Measurements from ENCODE around the gene APOL4. TPM values are rescaled to one million over a fixed set of nuclear protein-coding genes. Genes with fewer than 3 reads are reported as not detected.

Gene APOL4
- total RNA-seq, 2 donors from 2014 or later, result 0.99 to 2.7 TPM

DNA sequence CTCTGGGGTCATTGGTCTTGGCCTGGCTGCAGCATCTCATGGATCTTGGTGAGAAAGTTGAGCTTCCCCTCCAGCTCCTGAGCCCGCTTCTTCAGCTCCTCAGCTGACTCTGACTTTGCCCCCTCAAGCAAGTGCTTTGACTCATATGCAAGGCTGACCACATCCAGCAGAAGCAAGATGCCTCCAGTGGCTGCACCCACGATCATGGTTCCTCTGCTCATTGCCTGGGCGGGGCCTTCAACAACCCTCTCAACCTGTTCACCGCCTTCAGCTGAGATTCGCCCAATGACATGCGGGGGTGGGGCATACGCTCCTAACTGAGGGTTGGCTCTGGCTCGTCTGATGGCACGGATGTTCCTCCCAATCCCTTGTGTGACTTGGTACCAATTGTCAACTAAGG is 25.8 kb upstream of the APOL4 start:
- Mint-ChIP-seq H3K27ac (no peak overlapping the region), H3K36me3 (ENCODE audit: insufficient read depth in 2 of 2) (peaks cover 9 to 10% of the 10 kb centered on the region in 2 donors)
- peak; percentile 52 to 60 for ATAC-seq (replicated peaks in 1 of 2)

DNA sequence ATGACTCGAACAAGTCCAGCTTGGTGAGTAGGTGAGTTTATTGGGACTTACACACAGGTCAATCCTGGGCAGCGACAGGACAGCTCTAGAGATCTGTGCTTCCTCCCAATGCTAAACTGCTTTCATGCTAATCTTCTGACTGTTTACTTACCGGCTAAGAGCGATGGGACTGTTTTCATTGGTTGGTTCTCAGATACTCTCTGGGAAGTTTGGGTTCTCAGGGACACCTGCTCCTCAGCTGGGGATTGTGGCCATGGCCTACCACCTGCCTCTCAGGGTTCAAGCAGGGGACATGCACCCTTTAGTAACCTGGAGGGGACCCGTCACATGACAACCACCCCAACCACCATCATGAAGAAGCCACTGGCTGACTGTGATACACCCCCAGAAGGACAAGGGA is 24.6 kb upstream of the APOL4 start:
- Mint-ChIP-seq H3K4me3 (no peak overlapping the region), H3K9me3 (no peaks in the 10 kb centered on the region), H3K4me1 (ENCODE audit: low read depth) (peaks cover 11% of the 10 kb centered on the region), H3K27ac (no peak overlapping the region), H3K36me3 (ENCODE audit: insufficient read depth in 2 of 2) (peaks cover 6% of the 10 kb centered on the region in 2 donors), H3K27me3 (ENCODE audit: low read depth) (no peaks in the 10 kb centered on the region)
- DNase-seq (no peak), ATAC-seq (replicated peaks in 1 of 2) (no peak)

More for the DNA sequence above, 25.8 kb upstream of the APOL4 start:
- H3K27me3 Mint-ChIP-seq (ENCODE audit: low read depth), result no peaks in the 10 kb centered on the region
- H3K4me3 Mint-ChIP-seq, result no peak overlapping the region
- peaks cover 15% of the 10 kb centered on the region for H3K4me1 Mint-ChIP-seq (ENCODE audit: low read depth)
- DNase-seq, result peak; percentile 11 to 14
- no peaks in the 10 kb centered on the region for H3K9me3 Mint-ChIP-seq

DNA sequence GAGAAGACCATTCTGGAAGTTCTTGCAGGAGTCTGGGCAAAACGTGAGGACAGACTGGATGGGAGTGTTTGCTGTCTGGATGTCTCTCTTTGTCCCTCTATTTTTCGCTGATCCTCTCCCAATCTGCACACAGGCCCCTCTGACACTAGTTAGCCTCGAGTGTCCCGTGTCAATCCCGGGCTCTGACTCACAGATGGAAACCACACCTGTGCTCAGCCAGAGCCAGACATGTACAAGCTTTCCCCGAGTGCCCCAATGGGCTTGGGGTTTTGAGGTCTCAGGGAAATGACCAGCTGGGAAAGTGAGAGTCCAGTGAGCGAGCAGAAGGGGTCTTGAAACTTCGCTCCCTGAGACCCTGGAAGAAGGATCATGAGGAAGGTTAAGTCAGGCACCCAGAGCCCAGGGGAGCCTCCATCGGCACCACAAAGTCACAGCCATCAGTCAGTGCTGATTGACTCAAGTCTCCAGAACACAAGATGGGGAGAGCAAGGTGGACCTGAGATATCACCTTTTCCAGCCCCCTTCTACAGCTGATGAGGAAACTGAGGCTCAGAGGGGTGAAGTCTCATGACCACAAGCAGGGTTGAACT is 23.8 kb upstream of the APOL4 start:
- no peaks in the 10 kb centered on the region for H3K27me3 Mint-ChIP-seq (ENCODE audit: low read depth)
- peaks cover 5% of the 10 kb centered on the region in 2 donors for H3K36me3 Mint-ChIP-seq (ENCODE audit: insufficient read depth in 2 of 2)
- H3K9me3 Mint-ChIP-seq, result no peaks in the 10 kb centered on the region
- no peak for ATAC-seq (replicated peaks in 1 of 2)
- H3K4me3 Mint-ChIP-seq, result no peak overlapping the region
- no peak for DNase-seq
- H3K27ac Mint-ChIP-seq, result no peak overlapping the region
- peaks cover 11% of the 10 kb centered on the region for H3K4me1 Mint-ChIP-seq (ENCODE audit: low read depth)

GRCh38 chr22:36224245-36224644 is 22.6 kb upstream of the APOL4 start:
- peaks cover under 1% of the 10 kb centered on the region for H3K27me3 Mint-ChIP-seq (ENCODE audit: low read depth)
- H3K4me3 Mint-ChIP-seq, result no peak overlapping the region
- H3K36me3 Mint-ChIP-seq (ENCODE audit: insufficient read depth in 2 of 2), result peaks cover 2 to 3% of the 10 kb centered on the region in 2 donors
- DNase-seq, result no peak
- peaks cover 11% of the 10 kb centered on the region for H3K4me1 Mint-ChIP-seq (ENCODE audit: low read depth)
- no peaks in the 10 kb centered on the region for H3K9me3 Mint-ChIP-seq
- ATAC-seq (replicated peaks in 1 of 2), result peak in 1 of 2 donors; percentile 30
- no peak overlapping the region for H3K27ac Mint-ChIP-seq

DNA sequence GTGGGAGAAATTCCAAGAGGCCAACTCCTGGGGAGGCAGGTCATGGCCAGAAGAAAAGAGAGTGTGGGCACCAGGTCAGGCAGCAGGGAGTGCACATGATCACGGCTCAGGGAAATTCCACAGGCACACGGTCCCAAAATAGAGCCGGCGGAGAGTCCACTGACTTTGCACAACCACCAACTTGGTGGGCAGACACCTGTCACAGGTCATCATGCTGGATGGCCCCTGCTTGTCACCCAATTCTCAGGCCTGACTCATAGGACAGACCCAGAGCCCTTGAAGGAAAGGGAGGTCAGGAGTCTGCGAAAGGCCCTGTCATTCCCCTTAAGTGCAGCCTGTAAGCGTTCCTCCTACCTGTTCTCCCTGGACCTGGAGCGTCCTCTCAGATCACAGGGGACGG is 21.9 kb upstream of the APOL4 start:
- no peak overlapping the region for H3K27ac Mint-ChIP-seq

GRCh38 chr22:36222887-36223450 is 21.4 kb upstream of the APOL4 start:
- Mint-ChIP-seq H3K27me3 (ENCODE audit: low read depth) (peaks cover 13% of the 10 kb centered on the region), H3K4me1 (ENCODE audit: low read depth) (peaks cover 11% of the 10 kb centered on the region), H3K4me3 (no peak overlapping the region), H3K36me3 (ENCODE audit: insufficient read depth in 2 of 2) (peaks cover 0 to 3% of the 10 kb centered on the region in 2 donors), H3K27ac (peak overlapping the region; percentile 57), H3K9me3 (no peaks in the 10 kb centered on the region)
- ATAC-seq (replicated peaks in 1 of 2) (no peak), DNase-seq (no peak)

More for the DNA sequence above, 21.9 kb upstream of the APOL4 start:
- peaks cover 2 to 3% of the 10 kb centered on the region in 2 donors for H3K36me3 Mint-ChIP-seq (ENCODE audit: insufficient read depth in 2 of 2)
- ATAC-seq (replicated peaks in 1 of 2), result no peak
- no peak for DNase-seq
- peaks cover 11% of the 10 kb centered on the region for H3K4me1 Mint-ChIP-seq (ENCODE audit: low read depth)
- H3K9me3 Mint-ChIP-seq, result no peaks in the 10 kb centered on the region
- no peak overlapping the region for H3K4me3 Mint-ChIP-seq
- peaks cover 8% of the 10 kb centered on the region for H3K27me3 Mint-ChIP-seq (ENCODE audit: low read depth)

- Mint-ChIP-seq H3K27ac (peak overlapping the region; percentile 70), H3K36me3 (ENCODE audit: insufficient read depth in 2 of 2) (no peaks in the 10 kb centered on the region), H3K9me3 (no peaks in the 10 kb centered on the region), H3K4me3 (peak overlapping the region; percentile 29 to 57), H3K27me3 (ENCODE audit: low read depth) (peaks cover 17% of the 10 kb centered on the region), H3K4me1 (ENCODE audit: low read depth) (peaks cover 11% of the 10 kb centered on the region)
- ATAC-seq (replicated peaks in 1 of 2), result peak; percentile 75 to 77
- peak; percentile 49 to 53 for DNase-seq
These were observed 20.5 kb upstream of the APOL4 start for GRCh38 chr22:36221799-36222751.

GRCh38 chr22:36220451-36220921 is 18.9 kb upstream of the APOL4 start:
- H3K27me3 Mint-ChIP-seq (ENCODE audit: low read depth), result peaks cover 17% of the 10 kb centered on the region
- H3K4me3 Mint-ChIP-seq, result no peak overlapping the region
- no peaks in the 10 kb centered on the region for H3K9me3 Mint-ChIP-seq
- H3K36me3 Mint-ChIP-seq (ENCODE audit: insufficient read depth in 2 of 2), result no peaks in the 10 kb centered on the region
- ATAC-seq (replicated peaks in 1 of 2), result no peak
- DNase-seq, result no peak
- no peak overlapping the region for H3K27ac Mint-ChIP-seq
- peaks cover 11% of the 10 kb centered on the region for H3K4me1 Mint-ChIP-seq (ENCODE audit: low read depth)

- no peak overlapping the region for H3K27ac Mint-ChIP-seq
These were observed 17.1 kb upstream of the APOL4 start for GRCh38 chr22:36218648-36219193.

GRCh38 chr22:36215981-36216380 is 14.4 kb upstream of the APOL4 start:
- no peak overlapping the region for H3K27ac Mint-ChIP-seq

More at GRCh38 chr22:36218648-36219193, 17.1 kb upstream of the APOL4 start:
- peaks cover 23% of the 10 kb centered on the region for H3K27me3 Mint-ChIP-seq (ENCODE audit: low read depth)
- DNase-seq (no peak), ATAC-seq (replicated peaks in 1 of 2) (no peak)
- no peak overlapping the region for H3K4me3 Mint-ChIP-seq
- H3K4me1 Mint-ChIP-seq (ENCODE audit: low read depth), result no peaks in the 10 kb centered on the region
- H3K36me3 Mint-ChIP-seq (ENCODE audit: insufficient read depth in 2 of 2), result no peaks in the 10 kb centered on the region
- H3K9me3 Mint-ChIP-seq, result no peaks in the 10 kb centered on the region

GRCh38 chr22:36213586-36213985 is 12.0 kb upstream of the APOL4 start:
- no peak overlapping the region for H3K27ac Mint-ChIP-seq
- no peak overlapping the region for H3K4me3 Mint-ChIP-seq
- ATAC-seq (replicated peaks in 1 of 2) (no peak), DNase-seq (no peak)
- peaks cover 57% of the 10 kb centered on the region for H3K27me3 Mint-ChIP-seq (ENCODE audit: low read depth)
- H3K4me1 Mint-ChIP-seq (ENCODE audit: low read depth), result peaks cover 7% of the 10 kb centered on the region
- peaks cover 3 to 4% of the 10 kb centered on the region in 2 donors for H3K36me3 Mint-ChIP-seq (ENCODE audit: insufficient read depth in 2 of 2)
- H3K9me3 Mint-ChIP-seq, result peaks cover 0 to 4% of the 10 kb centered on the region in 2 donors

More at GRCh38 chr22:36215981-36216380, 14.4 kb upstream of the APOL4 start:
- Mint-ChIP-seq H3K4me3 (no peak overlapping the region), H3K4me1 (ENCODE audit: low read depth) (peaks cover 5% of the 10 kb centered on the region), H3K9me3 (no peaks in the 10 kb centered on the region), H3K36me3 (ENCODE audit: insufficient read depth in 2 of 2) (no peaks in the 10 kb centered on the region), H3K27me3 (ENCODE audit: low read depth) (peaks cover 48% of the 10 kb centered on the region)
- DNase-seq (no peak), ATAC-seq (replicated peaks in 1 of 2) (no peak)

GRCh38 chr22:36212901-36213300 is 11.3 kb upstream of the APOL4 start:
- DNase-seq (no peak), ATAC-seq (replicated peaks in 1 of 2) (no peak)
- peaks cover 54% of the 10 kb centered on the region for H3K27me3 Mint-ChIP-seq (ENCODE audit: low read depth)
- H3K4me3 Mint-ChIP-seq, result no peak overlapping the region
- H3K36me3 Mint-ChIP-seq (ENCODE audit: insufficient read depth in 2 of 2), result peaks cover 3 to 4% of the 10 kb centered on the region in 2 donors
- peaks cover 7% of the 10 kb centered on the region for H3K4me1 Mint-ChIP-seq (ENCODE audit: low read depth)
- peaks cover 0 to 4% of the 10 kb centered on the region in 2 donors for H3K9me3 Mint-ChIP-seq
- H3K27ac Mint-ChIP-seq, result no peak overlapping the region
